ENCODE measurements around the gene MITF. TPM values are rescaled to one million over a fixed set of nuclear protein-coding genes. Genes with fewer than 3 reads are reported as not detected.

Gene MITF
- total RNA-seq, 1 donor from 2014 or later = 5.7 TPM

- peaks cover 41% of the 10 kb centered on the region for H3K4me1 Mint-ChIP-seq (ENCODE audit: low read depth)
- TF ChIP-seq CTCF (IDR thresholded peaks at IDR 0.05) = no peak
- no peak for DNase-seq (ENCODE audit: low spot score)
- H3K36me3 Mint-ChIP-seq (ENCODE audit: low read depth) = no peaks in the 10 kb centered on the region
- no peak overlapping the region for H3K27ac Mint-ChIP-seq (ENCODE audit: unreplicated experiment)
- no peaks in the 10 kb centered on the region for H3K9me3 Mint-ChIP-seq (ENCODE audit: low read depth)
- H3K4me3 Mint-ChIP-seq (ENCODE audit: unreplicated experiment) = no peak overlapping the region
- no peaks in the 10 kb centered on the region for H3K27me3 Mint-ChIP-seq (ENCODE audit: low read depth)
Measured at GRCh38 chr3:69864766-69865165, 125.5 kb downstream of the MITF start.

GRCh38 chr3:69865925-69866679 lies 126.8 kb downstream of the MITF start:
- no peaks in the 10 kb centered on the region for H3K27me3 Mint-ChIP-seq (ENCODE audit: low read depth)
- DNase-seq (ENCODE audit: low spot score) = no peak
- no peaks in the 10 kb centered on the region for H3K9me3 Mint-ChIP-seq (ENCODE audit: low read depth)
- no peaks in the 10 kb centered on the region for H3K36me3 Mint-ChIP-seq (ENCODE audit: low read depth)
- peaks cover 42% of the 10 kb centered on the region for H3K4me1 Mint-ChIP-seq (ENCODE audit: low read depth)
- TF ChIP-seq CTCF (IDR thresholded peaks at IDR 0.05) = no peak
- no peak overlapping the region for H3K27ac Mint-ChIP-seq (ENCODE audit: unreplicated experiment)
- no peak overlapping the region for H3K4me3 Mint-ChIP-seq (ENCODE audit: unreplicated experiment)

DNA sequence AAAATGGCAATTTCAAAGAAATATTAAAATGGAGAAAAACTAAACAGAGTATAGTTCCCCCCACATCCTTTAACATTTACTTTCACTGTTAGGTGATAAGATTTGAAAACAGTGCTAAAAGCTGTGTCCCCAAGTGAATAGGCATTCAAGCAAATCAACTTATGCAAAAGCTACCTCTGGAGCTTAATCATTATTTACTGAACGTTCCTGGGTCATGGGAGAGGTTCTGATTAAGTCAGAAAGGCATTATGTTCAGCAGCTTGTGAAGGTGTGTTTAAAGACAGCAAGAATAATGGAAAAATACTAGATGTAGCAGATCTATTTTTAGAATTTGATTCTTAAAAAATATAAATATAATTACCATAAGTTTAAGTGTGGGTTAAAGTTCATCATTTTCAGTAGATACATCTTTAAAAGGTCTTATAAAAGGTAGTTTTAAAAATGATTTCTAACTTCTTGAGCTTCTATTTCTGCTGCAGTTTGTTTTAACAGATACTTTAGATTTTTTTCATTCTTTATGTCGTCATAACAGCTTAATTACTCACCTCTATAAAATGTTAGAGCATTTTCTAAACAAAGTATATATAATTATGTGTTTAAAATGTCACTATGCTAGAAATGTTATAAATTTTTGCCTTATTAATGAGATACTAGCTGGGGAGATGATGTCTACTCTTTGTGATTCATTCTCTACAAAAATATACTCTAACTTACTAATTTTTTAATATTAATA lies 127.9 kb downstream of the MITF start:
- TF ChIP-seq CTCF (IDR thresholded peaks at IDR 0.05) = no peak
- Mint-ChIP-seq H3K27me3 (ENCODE audit: low read depth) (no peaks in the 10 kb centered on the region), H3K27ac (ENCODE audit: unreplicated experiment) (peak overlapping the region; percentile 32), H3K4me3 (ENCODE audit: unreplicated experiment) (no peak overlapping the region), H3K36me3 (ENCODE audit: low read depth) (no peaks in the 10 kb centered on the region), H3K4me1 (ENCODE audit: low read depth) (peaks cover 42% of the 10 kb centered on the region), H3K9me3 (ENCODE audit: low read depth) (no peaks in the 10 kb centered on the region)
- DNase-seq (ENCODE audit: low spot score) = no peak

GRCh38 chr3:69867941-69868505 lies 128.8 kb downstream of the MITF start:
- H3K36me3 Mint-ChIP-seq (ENCODE audit: low read depth) = no peaks in the 10 kb centered on the region
- no peak for TF ChIP-seq CTCF (IDR thresholded peaks at IDR 0.05)
- peaks cover 48% of the 10 kb centered on the region for H3K4me1 Mint-ChIP-seq (ENCODE audit: low read depth)
- no peaks in the 10 kb centered on the region for H3K27me3 Mint-ChIP-seq (ENCODE audit: low read depth)
- no peak overlapping the region for H3K27ac Mint-ChIP-seq (ENCODE audit: unreplicated experiment)
- no peak overlapping the region for H3K4me3 Mint-ChIP-seq (ENCODE audit: unreplicated experiment)
- no peak for DNase-seq (ENCODE audit: low spot score)
- H3K9me3 Mint-ChIP-seq (ENCODE audit: low read depth) = no peaks in the 10 kb centered on the region

DNA sequence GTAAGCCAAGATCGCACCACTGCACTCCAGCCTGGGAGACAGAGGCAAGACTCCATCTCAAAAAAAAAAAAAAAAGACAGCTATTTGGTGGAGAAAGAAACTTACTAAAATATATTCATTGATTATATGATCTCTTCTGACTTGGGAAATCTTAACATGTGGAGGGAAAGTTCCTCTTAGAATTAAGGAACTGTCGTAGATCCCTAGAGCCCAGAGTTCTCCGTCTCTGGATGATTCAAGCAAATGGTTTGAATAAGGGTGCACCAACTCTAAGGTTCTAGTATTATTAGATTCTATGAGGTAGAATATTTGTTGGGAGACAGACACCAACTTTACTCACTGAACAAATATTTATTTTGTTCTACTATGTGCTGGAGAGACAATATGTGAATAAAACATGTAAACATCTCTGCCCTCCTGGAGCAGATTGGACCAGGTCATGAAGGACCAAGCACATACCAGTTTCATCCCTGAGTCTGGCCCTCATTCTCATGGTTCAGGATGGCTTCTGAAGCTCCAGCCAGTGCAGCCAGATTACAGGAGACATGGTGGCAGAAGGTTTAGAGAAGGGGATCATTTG lies 129.7 kb downstream of the MITF start:
- TF ChIP-seq CTCF (IDR thresholded peaks at IDR 0.05) = no peak
- no peak overlapping the region for H3K27ac Mint-ChIP-seq (ENCODE audit: unreplicated experiment)
- DNase-seq (ENCODE audit: low spot score) = no peak
- peaks cover 55% of the 10 kb centered on the region for H3K4me1 Mint-ChIP-seq (ENCODE audit: low read depth)
- no peak overlapping the region for H3K4me3 Mint-ChIP-seq (ENCODE audit: unreplicated experiment)
- no peaks in the 10 kb centered on the region for H3K9me3 Mint-ChIP-seq (ENCODE audit: low read depth)
- no peaks in the 10 kb centered on the region for H3K27me3 Mint-ChIP-seq (ENCODE audit: low read depth)
- H3K36me3 Mint-ChIP-seq (ENCODE audit: low read depth) = no peaks in the 10 kb centered on the region
